Measurements from ENCODE around the gene ZBTB7A.

- no peak for TF ChIP-seq POLR2A (IDR thresholded peaks at IDR 0.05; ENCODE audit: low read depth, low read length)
- no peak for TF ChIP-seq CTCF (conservative IDR thresholded peaks at IDR 0.05; ENCODE audit: low read depth, low read length)
- no peak for TF ChIP-seq RCOR1 (IDR thresholded peaks at IDR 0.05; ENCODE audit: insufficient replicate concordance, low read length)
- TF ChIP-seq RFX5 (IDR thresholded peaks at IDR 0.05; ENCODE audit: low read depth, low read length): no peak
- no peak for TF ChIP-seq RAD21 (IDR thresholded peaks at IDR 0.05; ENCODE audit: low read length)
- no peak for TF ChIP-seq MAFK (IDR thresholded peaks at IDR 0.05; ENCODE audit: low read depth, low read length)
- TF ChIP-seq, protein P1, sequence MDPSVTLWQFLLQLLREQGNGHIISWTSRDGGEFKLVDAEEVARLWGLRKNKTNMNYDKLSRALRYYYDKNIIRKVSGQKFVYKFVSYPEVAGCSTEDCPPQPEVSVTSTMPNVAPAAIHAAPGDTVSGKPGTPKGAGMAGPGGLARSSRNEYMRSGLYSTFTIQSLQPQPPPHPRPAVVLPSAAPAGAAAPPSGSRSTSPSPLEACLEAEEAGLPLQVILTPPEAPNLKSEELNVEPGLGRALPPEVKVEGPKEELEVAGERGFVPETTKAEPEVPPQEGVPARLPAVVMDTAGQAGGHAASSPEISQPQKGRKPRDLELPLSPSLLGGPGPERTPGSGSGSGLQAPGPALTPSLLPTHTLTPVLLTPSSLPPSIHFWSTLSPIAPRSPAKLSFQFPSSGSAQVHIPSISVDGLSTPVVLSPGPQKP (IDR thresholded peaks at IDR 0.05; ENCODE audit: borderline replicate concordance, low read depth, low read length): no peak
- no peak for TF ChIP-seq CEBPB (IDR thresholded peaks at IDR 0.05; ENCODE audit: low read depth, low read length)
- no peak for TF ChIP-seq USF2 (IDR thresholded peaks at IDR 0.05; ENCODE audit: low read depth, low read length)
- no peak for TF ChIP-seq NFE2L2 (IDR thresholded peaks at IDR 0.05; ENCODE audit: low read depth, low read length)
- no peak for TF ChIP-seq BHLHE40 (IDR thresholded peaks at IDR 0.05; ENCODE audit: low read depth, low read length)
- no peak for TF ChIP-seq SMC3 (IDR thresholded peaks at IDR 0.05; ENCODE audit: low read depth, low read length)
- TF ChIP-seq FOS (IDR thresholded peaks at IDR 0.05; ENCODE audit: low read depth, low read length): no peak
- TF ChIP-seq CHD1 (IDR thresholded peaks at IDR 0.05; ENCODE audit: low read depth, low read length): no peak
Measured at GRCh38 chr19:4090356-4091220, 23.9 kb upstream of the ZBTB7A start.
